ENCODE measurements around the gene MAP4K5. TPM values are rescaled to one million over a fixed set of nuclear protein-coding genes. Genes with fewer than 3 reads are reported as not detected.

Gene MAP4K5
- total RNA-seq, 1 experiment from 2014 or later, result 42.8 TPM

- ATAC-seq, result no peak
- Mint-ChIP-seq H3K36me3 (no peaks in the 10 kb centered on the region), H3K4me1 (peaks cover 19% of the 10 kb centered on the region), H3K9me3 (no peaks in the 10 kb centered on the region), H3K27me3 (ENCODE audit: low read depth) (peaks cover 32% of the 10 kb centered on the region), H3K4me3 (peak overlapping the region; percentile 81), H3K27ac (no peak overlapping the region)
- CTCF ChIA-PET, result interaction anchor here (2.0 kb wide), 1 partner anchor 77 kb away, joined by 7 read pairs; no protein-coding TSS in a partner anchor
- TF ChIP-seq JUN (CRISPR knock-in tag; IDR thresholded peaks at IDR 0.05), result no peak
- no peak for TF ChIP-seq E2F5 (CRISPR knock-in tag; IDR thresholded peaks at IDR 0.05)
- no peak for TF ChIP-seq SOX15 (CRISPR knock-in tag; IDR thresholded peaks at IDR 0.05)
- no peak for TF ChIP-seq RORB (CRISPR knock-in tag; IDR thresholded peaks at IDR 0.05)
- TF ChIP-seq FOXJ3 (CRISPR knock-in tag; IDR thresholded peaks at IDR 0.05; ENCODE audit: borderline replicate concordance), result no peak
- TF ChIP-seq ZNF317 (CRISPR knock-in tag; IDR thresholded peaks at IDR 0.05; ENCODE audit: borderline replicate concordance, low read depth), result no peak
- TF ChIP-seq NR2C2 (CRISPR knock-in tag; IDR thresholded peaks at IDR 0.05), result no peak
- TF ChIP-seq NR3C1 (CRISPR knock-in tag; conservative IDR thresholded peaks at IDR 0.05; ENCODE audit: low read depth), result no peak
- TF ChIP-seq KAT7 (CRISPR knock-in tag; IDR thresholded peaks at IDR 0.05; ENCODE audit: borderline replicate concordance), result no peak
- TF ChIP-seq ATF6 (CRISPR knock-in tag; IDR thresholded peaks at IDR 0.05), result no peak
- no peak for TF ChIP-seq NFATC4 (CRISPR knock-in tag; IDR thresholded peaks at IDR 0.05)
- TF ChIP-seq, protein P1, sequence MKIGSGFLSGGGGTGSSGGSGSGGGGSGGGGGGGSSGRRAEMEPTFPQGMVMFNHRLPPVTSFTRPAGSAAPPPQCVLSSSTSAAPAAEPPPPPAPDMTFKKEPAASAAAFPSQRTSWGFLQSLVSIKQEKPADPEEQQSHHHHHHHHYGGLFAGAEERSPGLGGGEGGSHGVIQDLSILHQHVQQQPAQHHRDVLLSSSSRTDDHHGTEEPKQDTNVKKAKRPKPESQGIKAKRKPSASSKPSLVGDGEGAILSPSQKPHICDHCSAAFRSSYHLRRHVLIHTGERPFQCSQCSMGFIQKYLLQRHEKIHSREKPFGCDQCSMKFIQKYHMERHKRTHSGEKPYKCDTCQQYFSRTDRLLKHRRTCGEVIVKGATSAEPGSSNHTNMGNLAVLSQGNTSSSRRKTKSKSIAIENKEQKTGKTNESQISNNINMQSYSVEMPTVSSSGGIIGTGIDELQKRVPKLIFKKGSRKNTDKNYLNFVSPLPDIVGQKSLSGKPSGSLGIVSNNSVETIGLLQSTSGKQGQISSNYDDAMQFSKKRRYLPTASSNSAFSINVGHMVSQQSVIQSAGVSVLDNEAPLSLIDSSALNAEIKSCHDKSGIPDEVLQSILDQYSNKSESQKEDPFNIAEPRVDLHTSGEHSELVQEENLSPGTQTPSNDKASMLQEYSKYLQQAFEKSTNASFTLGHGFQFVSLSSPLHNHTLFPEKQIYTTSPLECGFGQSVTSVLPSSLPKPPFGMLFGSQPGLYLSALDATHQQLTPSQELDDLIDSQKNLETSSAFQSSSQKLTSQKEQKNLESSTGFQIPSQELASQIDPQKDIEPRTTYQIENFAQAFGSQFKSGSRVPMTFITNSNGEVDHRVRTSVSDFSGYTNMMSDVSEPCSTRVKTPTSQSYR (CRISPR knock-in tag; IDR thresholded peaks at IDR 0.05), result no peak
- no peak for TF ChIP-seq IRF2 (CRISPR knock-in tag; IDR thresholded peaks at IDR 0.05; ENCODE audit: borderline replicate concordance, low read depth)
- no peak for TF ChIP-seq EMX1 (CRISPR knock-in tag; IDR thresholded peaks at IDR 0.05)
- TF ChIP-seq, protein P2, sequence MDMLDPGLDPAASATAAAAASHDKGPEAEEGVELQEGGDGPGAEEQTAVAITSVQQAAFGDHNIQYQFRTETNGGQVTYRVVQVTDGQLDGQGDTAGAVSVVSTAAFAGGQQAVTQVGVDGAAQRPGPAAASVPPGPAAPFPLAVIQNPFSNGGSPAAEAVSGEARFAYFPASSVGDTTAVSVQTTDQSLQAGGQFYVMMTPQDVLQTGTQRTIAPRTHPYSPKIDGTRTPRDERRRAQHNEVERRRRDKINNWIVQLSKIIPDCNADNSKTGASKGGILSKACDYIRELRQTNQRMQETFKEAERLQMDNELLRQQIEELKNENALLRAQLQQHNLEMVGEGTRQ (CRISPR knock-in tag; IDR thresholded peaks at IDR 0.05), result no peak
- no peak for TF ChIP-seq ZNF671 (CRISPR knock-in tag; IDR thresholded peaks at IDR 0.05)
- TF ChIP-seq ATF1 (CRISPR knock-in tag; IDR thresholded peaks at IDR 0.05), result no peak
- POLR2A ChIA-PET, result no interaction called here
- no peak for DNase-seq (ENCODE audit: low spot score)
Measured at GRCh38 chr14:50395448-50395847, 136.9 kb downstream of the MAP4K5 start.

DNA sequence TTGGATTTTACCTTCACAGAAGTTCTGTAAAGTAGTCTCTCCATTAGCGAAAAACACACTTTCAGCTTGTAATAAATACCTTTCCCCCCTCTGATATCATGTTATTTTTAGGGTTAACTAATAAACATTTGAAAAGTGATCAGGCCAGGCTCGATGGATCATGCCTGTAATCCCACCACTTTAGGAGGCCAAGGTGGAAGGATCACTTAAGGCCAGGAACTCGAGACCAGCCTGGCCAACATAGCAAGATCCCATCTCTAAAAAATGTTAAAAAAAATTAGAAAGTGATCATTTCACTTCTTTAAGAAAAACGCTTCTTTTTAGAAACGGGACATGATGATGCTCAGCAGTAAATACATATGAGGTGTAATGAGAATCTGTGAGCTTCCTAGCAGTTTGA lies 137.7 kb downstream of the MAP4K5 start:
- Mint-ChIP-seq H3K4me1 (peaks cover 19% of the 10 kb centered on the region), H3K9me3 (no peaks in the 10 kb centered on the region), H3K4me3 (no peak overlapping the region), H3K27me3 (ENCODE audit: low read depth) (peaks cover 29% of the 10 kb centered on the region), H3K36me3 (no peaks in the 10 kb centered on the region), H3K27ac (no peak overlapping the region)
- ChIA-PET POLR2A (no interaction called here), CTCF (interaction anchor here (1.4 kb wide), 1 partner anchor 73 kb away, joined by 7 read pairs; no protein-coding TSS in a partner anchor)
- ATAC-seq (no peak), DNase-seq (ENCODE audit: low spot score) (no peak)
- TF ChIP-seq EMX1 (CRISPR knock-in tag; IDR thresholded peaks at IDR 0.05) (no peak), ZNF121 (CRISPR knock-in tag; IDR thresholded peaks at IDR 0.05) (peak; percentile 62; the same call in 1 of the 2 replicates)
